Mesendoderm (in vitro differentiated cells): ENCODE measurements around the gene SKP1.
A peak's percentile ranks its signal among the peaks of the same experiment; 100 is the strongest.

ENCODE experiments used
- DNase-seq: peaks from one replicate; pipeline ENCODE4 v3.0.0; 2013
- H2AK5ac ChIP-seq: 2 replicates; pipeline ENCODE4 v1.6.1; 2013; ENCODE audit warnings: low read length, inconsistent platforms
- H2BK120ac ChIP-seq: 2 replicates; pipeline ENCODE4 v1.6.1; 2013; ENCODE audit warnings: low read depth, mild to moderate bottlenecking, low read length, moderate library complexity, mixed read lengths
- H2BK15ac ChIP-seq: replicated peaks from 2 replicates; pipeline ENCODE4 v1.6.1; 2013; ENCODE audit warnings: low read depth, mild to moderate bottlenecking, moderate library complexity
- H2BK5ac ChIP-seq: 2 replicates; pipeline ENCODE4 v1.6.1; 2013; ENCODE audit warnings: low read length, inconsistent platforms
- H3K18ac ChIP-seq: 2 replicates; pipeline ENCODE4 v1.6.1; 2013; ENCODE audit warnings: mild to moderate bottlenecking, low read length, mixed read lengths
- H3K23ac ChIP-seq: one replicate; pipeline ENCODE4 v1.6.1; 2013; ENCODE audit warnings: low read length
- H3K27ac ChIP-seq: 2 replicates; pipeline ENCODE4 v1.5.1; 2013; ENCODE audit warnings: low read depth, mild to moderate bottlenecking, inconsistent platforms, low read length, moderate library complexity
- H3K27me3 ChIP-seq: 2 replicates; pipeline ENCODE4 v1.6.1; 2013; ENCODE audit warnings: low read length, control low read depth, mild to moderate bottlenecking, inconsistent platforms; ENCODE audit not compliant: insufficient read depth, poor library complexity
- H3K36me3 ChIP-seq: 2 replicates; pipeline ENCODE4 v1.6.1; 2013; ENCODE audit warnings: low read length, inconsistent platforms; ENCODE audit not compliant: control insufficient read depth, insufficient read depth
- H3K4ac ChIP-seq: one replicate; pipeline ENCODE4 v1.6.1; 2013; ENCODE audit warnings: low read depth, mild to moderate bottlenecking, low read length, moderate library complexity
- H3K4me1 ChIP-seq: 2 replicates; pipeline ENCODE4 v1.6.1; 2013; ENCODE audit warnings: low read depth, low read length, inconsistent platforms; ENCODE audit not compliant: control insufficient read depth
- H3K4me2 ChIP-seq: 2 replicates; pipeline ENCODE4 v1.6.1; 2013; ENCODE audit warnings: low read length
- H3K4me3 ChIP-seq: 2 replicates; pipeline ENCODE4 v1.5.1; 2013; ENCODE audit warnings: mild to moderate bottlenecking, low read length
- H3K56ac ChIP-seq: one replicate; pipeline ENCODE4 v1.6.1; 2013; ENCODE audit warnings: low read length
- H3K79me1 ChIP-seq: 2 replicates; pipeline ENCODE4 v1.6.1; 2013; ENCODE audit warnings: low read length, inconsistent platforms
- H3K79me2 ChIP-seq: 2 replicates; pipeline ENCODE4 v1.6.1; 2013; ENCODE audit warnings: mild to moderate bottlenecking, low read length; ENCODE audit not compliant: control insufficient read depth, insufficient read depth
- H3K9ac ChIP-seq: 2 replicates; pipeline ENCODE4 v1.6.1; 2013; ENCODE audit warnings: low read length, inconsistent platforms
- H4K5ac ChIP-seq: one replicate; pipeline ENCODE4 v1.6.1; 2013; ENCODE audit warnings: low read length
- H4K8ac ChIP-seq: one replicate; pipeline ENCODE4 v1.6.1; 2013; ENCODE audit warnings: low read depth, mild to moderate bottlenecking, control low read depth, low read length, moderate library complexity
- WGBS: extraction: QIAGEN DNeasy Blood & Tissue Kit; methylation state at CpG from one replicate; pipeline ENCODE4 v1.1.7; 2013; ENCODE audit warnings: low lambda C conversion rate, missing lambda C conversion rate; ENCODE audit not compliant: insufficient coverage; ENCODE audit errors: extremely low coverage; 5-methylcytosine and 5-hydroxymethylcytosine counted together

The SKP1 gene

GRCh38 chr5:134111741-134112647 is 64.8 kb downstream of the SKP1 start:
- Histone ChIP-seq H3K4me3 (no peak overlapping the region), H4K8ac (no peak overlapping the region), H4K5ac (no peak overlapping the region), H3K4me1 (peaks cover 25% of the 10 kb centered on the region), H3K4ac (no peak overlapping the region), H3K18ac (no peak overlapping the region), H2BK15ac (no peak overlapping the region), H2BK120ac (no peak overlapping the region), H2AK5ac (no peak overlapping the region), H3K79me2 (peaks cover 12% of the 10 kb centered on the region), H2BK5ac (no peak overlapping the region), H3K4me2 (no peak overlapping the region), H3K9ac (no peak overlapping the region), H3K56ac (peak overlapping the region; percentile 40), H3K23ac (no peak overlapping the region), H3K79me1 (peaks cover 7% of the 10 kb centered on the region), H3K36me3 (no peaks in the 10 kb centered on the region), H3K27ac (no peak overlapping the region), H3K27me3 (no peaks in the 10 kb centered on the region)
- WGBS, result no CpG with 5 or more reads among the region's 6 CpGs
- peak; percentile 88 for DNase-seq

- H3K27me3 ChIP-seq, result no peaks in the 10 kb centered on the region
- no peaks in the 10 kb centered on the region for H3K79me2 ChIP-seq
- H3K4me1 ChIP-seq, result peaks cover 25% of the 10 kb centered on the region
- H3K27ac ChIP-seq, result no peak overlapping the region
- no peak overlapping the region for H2BK15ac ChIP-seq
- no peaks in the 10 kb centered on the region for H3K79me1 ChIP-seq
- no peak for DNase-seq
- H3K4ac ChIP-seq, result no peak overlapping the region
- H3K23ac ChIP-seq, result no peak overlapping the region
- H2AK5ac ChIP-seq, result no peak overlapping the region
- no peak overlapping the region for H2BK5ac ChIP-seq
- H2BK120ac ChIP-seq, result no peak overlapping the region
- H4K5ac ChIP-seq, result no peak overlapping the region
- H4K8ac ChIP-seq, result no peak overlapping the region
- H3K56ac ChIP-seq, result no peak overlapping the region
- H3K4me2 ChIP-seq, result no peak overlapping the region
- H3K36me3 ChIP-seq, result no peaks in the 10 kb centered on the region
- H3K9ac ChIP-seq, result no peak overlapping the region
- no peak overlapping the region for H3K18ac ChIP-seq
- H3K4me3 ChIP-seq, result no peak overlapping the region
- WGBS, result no CpG with 5 or more reads among the region's 10 CpGs
Measured at GRCh38 chr5:134110382-134110781, 66.4 kb downstream of the SKP1 start.

- no CpG with 5 or more reads among the region's 3 CpGs for WGBS
- H3K27ac ChIP-seq, result no peak overlapping the region
- no peak overlapping the region for H4K5ac ChIP-seq
Measured at GRCh38 chr5:134107779-134108178, 69.0 kb downstream of the SKP1 start.

GRCh38 chr5:134106991-134107701 is 69.6 kb downstream of the SKP1 start:
- Histone ChIP-seq H3K18ac (no peak overlapping the region), H3K4me2 (no peak overlapping the region), H2BK15ac (no peak overlapping the region), H2BK120ac (no peak overlapping the region), H3K27me3 (no peaks in the 10 kb centered on the region), H4K5ac (no peak overlapping the region), H2BK5ac (no peak overlapping the region), H3K79me2 (no peaks in the 10 kb centered on the region), H3K4me1 (peaks cover 19% of the 10 kb centered on the region), H3K4ac (no peak overlapping the region), H3K79me1 (no peaks in the 10 kb centered on the region), H3K27ac (no peak overlapping the region), H4K8ac (no peak overlapping the region), H3K9ac (no peak overlapping the region), H3K23ac (no peak overlapping the region), H3K56ac (peak overlapping the region; percentile 30), H2AK5ac (no peak overlapping the region), H3K4me3 (no peak overlapping the region), H3K36me3 (no peaks in the 10 kb centered on the region)
- WGBS, result no CpG with 5 or more reads among the region's 10 CpGs
- no peak for DNase-seq

More at GRCh38 chr5:134107779-134108178, 69.0 kb downstream of the SKP1 start:
- Histone ChIP-seq H3K36me3 (no peaks in the 10 kb centered on the region), H2AK5ac (no peak overlapping the region), H3K56ac (no peak overlapping the region), H3K4me3 (no peak overlapping the region), H3K18ac (no peak overlapping the region), H3K4me2 (no peak overlapping the region), H2BK120ac (no peak overlapping the region), H2BK15ac (no peak overlapping the region), H3K4me1 (peaks cover 22% of the 10 kb centered on the region), H3K27me3 (no peaks in the 10 kb centered on the region), H3K9ac (no peak overlapping the region), H3K4ac (no peak overlapping the region), H3K23ac (no peak overlapping the region), H2BK5ac (no peak overlapping the region), H3K79me1 (no peaks in the 10 kb centered on the region), H3K79me2 (no peaks in the 10 kb centered on the region), H4K8ac (no peak overlapping the region)
- DNase-seq, result no peak

GRCh38 chr5:134103998-134104654 is 72.6 kb downstream of the SKP1 start:
- Histone ChIP-seq H3K4me1 (peaks cover 18% of the 10 kb centered on the region), H3K27ac (no peak overlapping the region), H3K4ac (no peak overlapping the region), H2BK5ac (no peak overlapping the region), H4K8ac (no peak overlapping the region), H3K56ac (peak overlapping the region; percentile 68), H2AK5ac (no peak overlapping the region), H3K36me3 (no peaks in the 10 kb centered on the region), H3K9ac (no peak overlapping the region), H3K79me1 (no peaks in the 10 kb centered on the region), H2BK15ac (no peak overlapping the region), H3K4me2 (no peak overlapping the region), H3K23ac (no peak overlapping the region), H3K4me3 (no peak overlapping the region), H3K79me2 (no peaks in the 10 kb centered on the region), H2BK120ac (no peak overlapping the region), H3K27me3 (no peaks in the 10 kb centered on the region), H4K5ac (no peak overlapping the region), H3K18ac (no peak overlapping the region)
- DNase-seq, result no peak
- no CpG with 5 or more reads among the region's 11 CpGs for WGBS
